Measurements from ENCODE around the gene RCAN1.

The RCAN1 gene

DNA sequence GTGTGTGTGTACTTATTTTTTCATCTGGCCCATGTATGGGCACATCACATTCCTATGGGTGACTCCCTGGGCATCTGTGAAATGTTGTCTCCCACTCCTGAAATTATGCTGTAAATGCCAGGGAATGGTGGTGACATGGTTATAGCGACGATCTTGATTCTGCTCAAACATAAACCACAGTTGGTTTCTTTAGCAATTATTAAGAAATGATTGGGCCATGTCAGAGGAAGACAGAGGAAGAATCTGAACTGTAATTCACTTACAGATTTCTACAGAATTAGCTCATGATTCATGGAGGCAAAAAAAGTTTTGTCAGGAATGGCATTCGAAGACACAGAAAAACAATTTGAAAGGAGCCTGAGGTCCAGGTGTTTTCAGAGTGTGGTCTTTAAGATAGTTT lies 77.1 kb downstream of the RCAN1 start:
- DNase-seq (ENCODE audit: low spot score): no peak

DNA sequence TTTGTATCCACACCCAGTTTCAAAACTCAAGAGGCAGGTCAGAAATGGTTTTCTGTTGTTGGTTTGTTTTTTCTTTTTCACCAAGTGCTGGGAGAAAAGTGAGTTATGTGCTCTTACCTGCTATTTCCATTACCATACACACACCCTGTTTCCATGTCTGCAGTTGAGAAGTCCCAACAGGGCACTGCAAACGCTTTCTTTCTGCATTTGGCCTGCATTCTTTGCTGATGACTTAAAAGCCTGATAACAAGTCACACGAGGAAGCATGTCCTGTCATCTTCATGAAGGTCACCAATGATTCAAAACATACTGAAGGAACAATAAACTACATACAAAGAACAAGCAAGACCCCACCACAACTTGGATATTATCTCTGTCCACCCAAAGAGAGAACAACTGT lies 78.1 kb downstream of the RCAN1 start:
- no peak for DNase-seq (ENCODE audit: low spot score)

DNA sequence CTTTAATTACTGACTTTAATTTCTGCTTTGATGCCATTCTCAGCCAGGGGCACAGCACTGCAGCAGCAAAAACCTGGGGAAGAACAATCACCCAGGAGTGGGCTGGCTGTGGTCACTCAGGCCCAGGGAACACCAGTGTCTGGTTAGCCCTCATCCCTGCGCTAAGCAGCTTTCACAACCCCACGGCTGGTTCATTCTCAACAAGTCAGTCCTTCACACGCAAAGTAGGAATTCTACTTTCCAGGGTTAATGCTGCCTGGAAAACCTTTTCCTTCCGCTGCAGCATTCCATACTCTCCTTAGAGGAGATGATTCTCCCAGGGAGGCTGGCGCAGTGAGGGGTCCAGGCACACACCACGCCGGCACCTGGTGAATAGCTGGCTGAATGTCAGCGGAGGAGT lies 78.6 kb downstream of the RCAN1 start:
- DNase-seq (ENCODE audit: low spot score): no peak

DNA sequence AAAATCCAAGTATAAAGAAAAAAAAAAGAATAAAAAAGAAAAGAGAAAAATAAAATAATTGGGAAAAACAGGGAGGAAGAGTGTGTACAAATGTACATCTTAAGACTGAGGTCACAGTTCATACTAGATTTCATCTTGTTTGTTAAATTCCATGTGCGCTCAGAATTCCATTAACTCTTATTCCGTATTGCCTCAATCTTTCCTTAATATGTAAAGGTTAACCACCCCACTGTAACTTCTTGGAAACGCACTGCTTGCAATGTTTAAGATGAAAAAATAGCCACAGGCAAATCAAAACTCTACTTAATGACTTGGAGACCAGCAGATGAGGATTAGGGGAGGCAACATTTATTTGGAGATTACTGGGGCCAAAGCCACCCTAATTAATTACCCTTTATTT lies 79.0 kb downstream of the RCAN1 start:
- no peak for DNase-seq (ENCODE audit: low spot score)

DNA sequence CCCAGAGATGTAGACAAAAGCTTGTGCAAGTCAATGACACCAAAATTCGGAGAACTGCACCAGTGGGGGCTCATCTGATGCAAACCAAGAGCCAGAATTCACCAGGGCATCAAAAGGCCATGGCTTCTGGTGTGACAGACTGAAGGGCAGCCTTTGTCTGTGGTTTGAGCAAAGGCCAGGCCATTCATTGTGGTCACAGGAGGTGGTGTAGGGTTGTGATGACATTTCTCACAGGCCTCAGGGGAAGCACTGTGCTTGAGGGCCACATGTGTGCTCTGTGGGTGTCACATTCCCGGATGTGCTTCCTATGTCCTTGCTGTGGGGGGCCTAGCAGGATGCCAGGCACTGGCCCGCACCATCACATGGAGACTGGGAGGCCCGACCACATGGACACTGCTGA lies 80.4 kb downstream of the RCAN1 start:
- no peak for DNase-seq (ENCODE audit: low spot score)

DNA sequence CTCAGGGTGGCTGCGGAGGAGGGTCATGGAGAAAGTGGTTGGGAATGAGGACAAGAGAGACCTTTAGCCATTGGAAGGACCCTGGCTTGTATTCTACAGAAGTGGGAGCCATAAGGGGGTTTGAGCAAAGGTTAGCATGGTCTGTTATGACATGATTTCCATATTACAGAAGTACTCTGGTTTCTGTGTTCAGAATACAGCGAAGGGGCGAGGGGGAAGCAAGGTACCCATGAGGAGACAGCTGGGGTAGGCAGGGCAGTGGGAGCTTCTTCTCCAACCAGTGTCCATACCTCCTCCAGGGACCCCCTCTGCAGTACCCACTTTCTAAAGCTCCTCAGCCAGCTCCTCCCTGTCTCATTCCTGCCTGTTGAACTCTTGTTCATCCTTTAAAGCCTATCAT lies 81.0 kb downstream of the RCAN1 start:
- DNase-seq (ENCODE audit: low spot score): no peak

DNA sequence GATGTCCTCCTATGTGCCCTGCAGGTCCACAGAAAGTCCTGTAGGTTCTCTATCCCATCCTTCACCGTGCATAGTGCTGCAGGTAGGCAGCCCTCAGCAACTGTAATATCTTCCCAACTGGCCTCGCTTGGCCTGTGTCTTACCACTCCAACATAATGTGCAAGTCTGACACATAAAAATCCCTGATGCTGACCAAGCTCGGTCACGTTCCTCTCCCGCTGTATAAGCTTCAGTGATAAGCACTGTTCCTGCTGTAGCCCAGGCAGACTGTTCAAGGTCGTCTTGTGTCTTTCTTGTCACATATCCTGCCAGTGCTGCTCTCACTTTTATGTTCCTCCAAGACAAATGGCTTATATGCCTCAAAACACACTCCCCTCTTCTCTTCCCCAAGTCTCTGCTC lies 83.5 kb downstream of the RCAN1 start:
- no peak for DNase-seq (ENCODE audit: low spot score)

DNA sequence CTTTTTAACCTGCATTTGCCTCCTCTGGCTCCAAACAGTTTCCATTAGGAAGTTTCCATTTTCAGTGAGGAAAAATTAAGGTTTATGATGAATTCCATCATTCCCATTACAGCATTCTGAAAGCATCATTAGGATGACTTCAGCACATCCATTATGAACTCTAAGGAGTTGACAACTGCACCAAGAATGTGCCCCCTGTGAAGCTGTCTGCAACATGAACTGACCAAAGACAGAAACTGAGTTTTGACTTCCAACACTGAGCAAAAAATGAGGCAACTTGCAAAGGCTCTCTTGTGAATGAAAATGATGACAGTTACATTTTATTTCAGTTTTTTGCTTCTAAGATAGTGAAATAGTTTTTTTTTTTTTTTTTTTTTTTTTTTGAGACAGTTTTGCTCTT lies 84.7 kb downstream of the RCAN1 start:
- DNase-seq (ENCODE audit: low spot score): no peak

GRCh38 chr21:34528131-34528561 lies 86.8 kb downstream of the RCAN1 start:
- no peak for DNase-seq (ENCODE audit: low spot score)

- peak; percentile 99 for DNase-seq (ENCODE audit: low spot score)
Measured at GRCh38 chr21:34526618-34527290, 88.2 kb downstream of the RCAN1 start.

DNA sequence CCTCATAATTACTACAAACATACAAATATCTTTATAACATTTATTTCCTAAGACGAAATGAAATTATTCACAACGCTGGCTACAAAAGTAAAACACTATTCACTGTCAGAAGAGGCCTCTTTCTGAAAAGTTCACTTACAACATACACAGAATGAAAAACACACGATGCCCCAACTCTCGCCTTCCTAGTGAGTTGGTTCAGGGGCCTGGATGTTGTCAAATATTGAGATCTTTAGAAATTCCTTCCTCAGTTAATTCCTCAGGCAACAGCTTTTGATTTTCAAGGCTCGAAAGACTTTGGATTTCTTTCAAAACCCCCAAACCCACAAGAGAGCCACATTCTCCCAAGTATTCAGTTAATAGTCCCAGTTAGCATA lies 88.7 kb downstream of the RCAN1 start:
- peak; percentile 19 for DNase-seq (ENCODE audit: low spot score)

GRCh38 chr21:34524646-34525601 lies 90.0 kb downstream of the RCAN1 start:
- peak; percentile 81 for DNase-seq (ENCODE audit: low spot score)

GRCh38 chr21:34523019-34523555 lies 91.8 kb downstream of the RCAN1 start:
- DNase-seq (ENCODE audit: low spot score): no peak

- DNase-seq (ENCODE audit: low spot score): no peak
Measured at GRCh38 chr21:34522284-34522683, 92.6 kb downstream of the RCAN1 start.

DNA sequence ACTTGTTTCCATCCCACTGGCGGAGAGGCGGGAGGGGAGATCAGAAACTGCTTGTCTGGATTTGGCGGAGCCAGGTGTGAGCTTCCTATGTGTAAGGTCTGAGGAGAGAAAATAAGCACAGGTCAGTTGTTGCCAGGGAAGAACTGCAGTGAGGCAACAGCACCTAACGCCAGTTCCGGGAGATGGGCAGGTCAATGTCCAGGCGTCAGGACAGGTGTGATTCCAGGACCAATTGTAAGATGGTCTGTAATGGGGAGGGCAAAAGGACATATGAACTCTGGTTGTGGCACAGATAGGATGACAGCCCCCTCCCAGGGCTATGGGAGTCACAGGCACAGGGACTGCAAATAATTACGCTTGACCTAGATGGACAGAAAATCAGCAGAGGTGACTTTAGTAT lies 93.4 kb downstream of the RCAN1 start:
- DNase-seq (ENCODE audit: low spot score): no peak

DNA sequence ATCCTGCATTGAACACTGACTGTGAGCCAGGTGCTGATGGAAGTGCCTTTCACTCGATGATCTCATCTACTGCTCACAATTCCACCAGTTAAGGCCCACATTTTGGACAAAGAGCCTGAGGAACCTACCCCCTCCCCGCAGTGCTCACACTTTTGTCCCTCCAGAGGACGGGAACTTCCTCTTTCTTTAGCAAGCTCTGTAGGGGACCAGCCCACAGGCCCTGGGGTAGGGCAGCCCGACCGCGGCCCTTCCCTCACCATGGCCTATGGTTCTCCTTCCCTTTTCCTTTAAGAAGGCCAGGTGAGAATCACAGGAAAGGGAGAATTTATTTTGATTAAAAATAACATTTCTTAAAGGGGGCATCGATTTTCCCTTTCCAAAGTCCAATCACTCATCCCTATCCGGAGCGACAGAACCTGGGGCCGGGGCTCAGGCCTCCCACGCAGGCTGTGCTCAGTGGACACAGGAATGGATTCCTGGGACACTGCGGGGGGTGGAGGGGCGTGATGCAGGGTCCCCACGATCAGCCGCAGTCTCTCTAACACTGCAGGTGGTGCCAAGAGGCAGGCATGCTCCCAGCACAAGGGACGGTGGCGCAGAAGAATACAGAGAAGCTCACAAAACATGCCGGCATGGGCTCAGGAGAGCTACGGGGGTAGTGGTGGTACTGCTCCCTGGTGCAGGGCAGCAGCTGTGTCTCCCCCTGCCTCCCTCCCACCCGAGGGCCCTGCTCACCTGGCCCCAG lies 94.0 kb downstream of the RCAN1 start:
- no peak for DNase-seq (ENCODE audit: low spot score)

- DNase-seq (ENCODE audit: low spot score): no peak
Measured at GRCh38 chr21:34520281-34520680, 94.6 kb downstream of the RCAN1 start.

DNA sequence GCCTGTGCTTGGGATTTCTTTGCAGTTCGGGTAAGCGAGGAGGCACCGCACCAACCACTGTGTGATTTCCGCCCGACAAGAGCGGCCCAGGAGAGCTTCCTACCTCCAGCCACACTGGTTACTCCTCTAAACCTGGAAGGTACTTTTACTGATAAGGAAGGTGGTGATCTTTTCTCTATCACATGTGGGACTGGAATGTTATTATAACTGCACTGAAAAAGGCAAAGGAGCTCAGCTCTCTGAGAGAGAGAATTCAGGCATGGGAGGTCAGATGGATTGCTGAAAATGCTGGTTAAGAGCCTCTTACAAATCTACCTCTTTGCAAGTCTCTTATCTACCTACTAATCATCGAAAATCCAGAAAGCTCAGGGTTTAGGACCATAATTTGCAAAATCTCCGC lies 95.2 kb downstream of the RCAN1 start:
- DNase-seq (ENCODE audit: low spot score): no peak

DNA sequence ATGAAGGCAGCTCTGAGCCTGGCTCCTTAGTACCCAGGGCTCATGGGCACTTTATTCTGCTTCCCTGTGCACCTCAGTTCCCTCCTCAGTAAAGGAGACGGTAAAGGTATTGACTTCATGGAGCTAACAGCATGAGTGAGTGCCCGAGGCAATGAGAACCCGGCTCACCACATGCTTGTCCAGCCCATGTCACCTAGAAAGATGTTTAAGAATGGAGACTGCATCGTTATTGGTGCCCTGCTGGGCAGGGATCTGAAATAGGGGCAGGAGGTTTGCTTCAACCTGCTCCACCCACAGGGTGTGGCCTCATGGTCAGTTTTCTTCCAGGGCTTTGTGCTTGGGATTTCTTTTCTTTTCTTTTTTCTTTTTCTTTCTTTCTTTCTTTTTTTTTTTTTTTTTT lies 95.9 kb downstream of the RCAN1 start:
- DNase-seq (ENCODE audit: low spot score): no peak

DNA sequence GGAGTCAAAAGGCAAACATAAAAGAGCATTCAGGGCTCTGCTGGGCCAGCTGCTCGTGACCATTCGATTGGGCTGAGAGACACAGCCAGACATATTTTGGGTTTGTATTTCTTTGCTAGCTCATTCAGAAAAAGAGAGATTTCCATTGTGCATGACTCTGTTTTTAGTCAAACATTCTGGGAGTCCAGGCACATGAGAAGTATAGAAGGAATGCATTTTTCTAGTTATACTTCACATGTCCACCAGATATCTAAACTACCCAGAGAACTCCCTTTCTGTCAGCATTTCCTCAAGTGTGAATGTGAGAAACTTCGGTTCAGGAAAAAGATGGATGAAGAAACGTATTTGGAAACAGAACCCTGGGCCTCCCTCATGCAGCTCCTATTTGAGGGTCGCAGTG lies 96.6 kb downstream of the RCAN1 start:
- DNase-seq (ENCODE audit: low spot score): no peak

GRCh38 chr21:34517491-34518245 lies 97.2 kb downstream of the RCAN1 start:
- DNase-seq (ENCODE audit: low spot score): peak; percentile 22

GRCh38 chr21:34517039-34517438 lies 97.9 kb downstream of the RCAN1 start:
- no peak for DNase-seq (ENCODE audit: low spot score)
